ENCODE results near the gene FRMD8.
"Not testable (repeated sequence)": the region's sequence is repeated elsewhere in the genome, so short reads cannot be mapped to it uniquely, and the experiment has no call there.

The FRMD8 gene

GRCh38 chr11:65400307-65401072, 14.1 kb downstream of the FRMD8 start:
- DNase-seq (ENCODE audit: low read depth in 1 of 2, low spot score in 1 of 2): no peak
- TF ChIP-seq JUND (IDR thresholded peaks at IDR 0.05; ENCODE audit: low read depth): no peak
- in situ Hi-C loops (cut with HindIII; ENCODE audit: low pct_unique_long_range_greater_than_20kb, low sequenced_read_pairs): no loop called here

GRCh38 chr11:65401073-65401802, 14.8 kb downstream of the FRMD8 start:
- in situ Hi-C loops (cut with HindIII; ENCODE audit: low pct_unique_long_range_greater_than_20kb, low sequenced_read_pairs): no loop called here
- no peak for TF ChIP-seq JUND (IDR thresholded peaks at IDR 0.05; ENCODE audit: low read depth)
- no peak for DNase-seq (ENCODE audit: low read depth in 1 of 2, low spot score in 1 of 2)

GRCh38 chr11:65401803-65402248, 15.4 kb downstream of the FRMD8 start:
- no peak for TF ChIP-seq JUND (IDR thresholded peaks at IDR 0.05; ENCODE audit: low read depth)
- no peak for DNase-seq (ENCODE audit: low read depth in 1 of 2, low spot score in 1 of 2)
- in situ Hi-C loops (cut with HindIII; ENCODE audit: low pct_unique_long_range_greater_than_20kb, low sequenced_read_pairs): no loop called here

GRCh38 chr11:65402790-65403189, 16.4 kb downstream of the FRMD8 start:
- TF ChIP-seq JUND (IDR thresholded peaks at IDR 0.05; ENCODE audit: low read depth): no peak
- in situ Hi-C loops (cut with HindIII; ENCODE audit: low pct_unique_long_range_greater_than_20kb, low sequenced_read_pairs): no loop called here
- DNase-seq (ENCODE audit: low read depth in 1 of 2, low spot score in 1 of 2): no peak

- TF ChIP-seq JUND (IDR thresholded peaks at IDR 0.05; ENCODE audit: low read depth): no peak
- in situ Hi-C loops (cut with HindIII; ENCODE audit: low pct_unique_long_range_greater_than_20kb, low sequenced_read_pairs): no loop called here
- DNase-seq (ENCODE audit: low read depth in 1 of 2, low spot score in 1 of 2): no peak
These were observed 17.2 kb downstream of the FRMD8 start for GRCh38 chr11:65403607-65404121.

- DNase-seq (ENCODE audit: low read depth in 1 of 2, low spot score in 1 of 2): no peak
- in situ Hi-C loops (cut with HindIII; ENCODE audit: low pct_unique_long_range_greater_than_20kb, low sequenced_read_pairs): no loop called here
- TF ChIP-seq JUND (IDR thresholded peaks at IDR 0.05; ENCODE audit: low read depth): no peak
These were observed 17.8 kb downstream of the FRMD8 start for GRCh38 chr11:65404210-65404609.

- in situ Hi-C loops (cut with HindIII; ENCODE audit: low pct_unique_long_range_greater_than_20kb, low sequenced_read_pairs): no loop called here
- no peak for TF ChIP-seq JUND (IDR thresholded peaks at IDR 0.05; ENCODE audit: low read depth)
- DNase-seq (ENCODE audit: low read depth in 1 of 2, low spot score in 1 of 2): no peak
These were observed 18.4 kb downstream of the FRMD8 start for GRCh38 chr11:65404638-65405339.

- in situ Hi-C loops (cut with HindIII; ENCODE audit: low pct_unique_long_range_greater_than_20kb, low sequenced_read_pairs): no loop called here
- no peak for DNase-seq (ENCODE audit: low read depth in 1 of 2, low spot score in 1 of 2)
- no peak for TF ChIP-seq JUND (IDR thresholded peaks at IDR 0.05; ENCODE audit: low read depth)
These were observed 24.7 kb downstream of the FRMD8 start for GRCh38 chr11:65410936-65411680.

GRCh38 chr11:65411681-65412070, 25.2 kb downstream of the FRMD8 start:
- TF ChIP-seq JUND (IDR thresholded peaks at IDR 0.05; ENCODE audit: low read depth): no peak
- no peak for DNase-seq (ENCODE audit: low read depth in 1 of 2, low spot score in 1 of 2)
- in situ Hi-C loops (cut with HindIII; ENCODE audit: low pct_unique_long_range_greater_than_20kb, low sequenced_read_pairs): no loop called here

- TF ChIP-seq JUND (IDR thresholded peaks at IDR 0.05; ENCODE audit: low read depth): no peak
- no peak for DNase-seq (ENCODE audit: low read depth in 1 of 2, low spot score in 1 of 2)
- in situ Hi-C loops (cut with HindIII; ENCODE audit: low pct_unique_long_range_greater_than_20kb, low sequenced_read_pairs): no loop called here
These were observed 26.0 kb downstream of the FRMD8 start for GRCh38 chr11:65412271-65413076.

GRCh38 chr11:65413077-65413664, 26.7 kb downstream of the FRMD8 start:
- in situ Hi-C loops (cut with HindIII; ENCODE audit: low pct_unique_long_range_greater_than_20kb, low sequenced_read_pairs); DNase-seq (ENCODE audit: low read depth in 1 of 2, low spot score in 1 of 2): not testable (repeated sequence)

All from T47D (cell line).